ENCODE results near the gene LRRC8D. TPM values are rescaled to one million over a fixed set of nuclear protein-coding genes. Genes with fewer than 3 reads are reported as not detected.

Gene LRRC8D
- total RNA-seq, 2 donors from 2014 or later: 7.6 to 13.0 TPM

GRCh38 chr1:89878256-89878655, 57.4 kb downstream of the LRRC8D start:
- H3K36me3 ChIP-seq (replicated peaks in 1 of 2; ENCODE audit: insufficient read depth in 1 of 2, low read depth in 2 of 2): no peaks in the 10 kb centered on the region
- no peak for TF ChIP-seq POLR2A (IDR thresholded peaks at IDR 0.05)
- TF ChIP-seq CTCF (IDR thresholded peaks at IDR 0.05): no peak
- no peak overlapping the region for H3K4me3 ChIP-seq
- peaks cover 4% of the 10 kb centered on the region for H3K4me1 ChIP-seq
- 75 to 76% methylated on average over 1 of the region's 1 CpG for WGBS, 2 donors
- H3K27ac ChIP-seq: no peak overlapping the region
- no peaks in the 10 kb centered on the region for H3K9me3 ChIP-seq
- H3K27me3 ChIP-seq: no peaks in the 10 kb centered on the region
- DNase-seq: no peak
- ATAC-seq: no peak
- intact Hi-C loops (cut with DNase I): no loop called here

- Histone ChIP-seq H3K36me3 (replicated peaks in 1 of 2; ENCODE audit: insufficient read depth in 1 of 2, low read depth in 2 of 2) (no peaks in the 10 kb centered on the region), H3K9me3 (no peaks in the 10 kb centered on the region), H3K4me1 (no peaks in the 10 kb centered on the region), H3K27ac (no peak overlapping the region), H3K4me3 (no peak overlapping the region), H3K27me3 (no peaks in the 10 kb centered on the region)
- TF ChIP-seq POLR2A (IDR thresholded peaks at IDR 0.05): no peak
- no peak for TF ChIP-seq CTCF (IDR thresholded peaks at IDR 0.05)
- intact Hi-C loops (cut with DNase I): no loop called here
- DNase-seq (no peak), ATAC-seq (no peak)
- 84 to 94% methylated on average over 1 of the region's 1 CpG for WGBS, 2 donors
Observed at GRCh38 chr1:89880679-89881078, 59.8 kb downstream of the LRRC8D start.

- no peak for DNase-seq
- TF ChIP-seq POLR2A (IDR thresholded peaks at IDR 0.05) (no peak), CTCF (IDR thresholded peaks at IDR 0.05) (no peak)
- no peaks in the 10 kb centered on the region for H3K27me3 ChIP-seq
- no peaks in the 10 kb centered on the region for H3K36me3 ChIP-seq (replicated peaks in 1 of 2; ENCODE audit: insufficient read depth in 1 of 2, low read depth in 2 of 2)
- intact Hi-C loops (cut with DNase I): no loop called here
- no peaks in the 10 kb centered on the region for H3K4me1 ChIP-seq
- no peak overlapping the region for H3K27ac ChIP-seq
- 89 to 100% methylated on average over 1 of the region's 1 CpG for WGBS, 2 donors
- H3K4me3 ChIP-seq: no peak overlapping the region
- H3K9me3 ChIP-seq: no peaks in the 10 kb centered on the region
- no peak for ATAC-seq
Observed at GRCh38 chr1:89881415-89882058, 60.7 kb downstream of the LRRC8D start.

- no peaks in the 10 kb centered on the region for H3K36me3 ChIP-seq (replicated peaks in 1 of 2; ENCODE audit: insufficient read depth in 1 of 2, low read depth in 2 of 2)
- 93 to 96% methylated on average over 6 of the region's 6 CpGs for WGBS, 2 donors
- H3K9me3 ChIP-seq: no peaks in the 10 kb centered on the region
- H3K27ac ChIP-seq: no peak overlapping the region
- intact Hi-C loops (cut with DNase I): no loop called here
- no peaks in the 10 kb centered on the region for H3K4me1 ChIP-seq
- ATAC-seq (no peak), DNase-seq (no peak)
- H3K27me3 ChIP-seq: no peaks in the 10 kb centered on the region
- TF ChIP-seq POLR2A (IDR thresholded peaks at IDR 0.05): no peak
- no peak for TF ChIP-seq CTCF (IDR thresholded peaks at IDR 0.05)
- H3K4me3 ChIP-seq: no peak overlapping the region
Observed at GRCh38 chr1:89882348-89883029, 61.7 kb downstream of the LRRC8D start.

- ATAC-seq: no peak
Observed at GRCh38 chr1:89883030-89883379, 62.2 kb downstream of the LRRC8D start.

More at GRCh38 chr1:89883030-89883379, 62.2 kb downstream of the LRRC8D start:
- Histone ChIP-seq H3K4me1 (no peaks in the 10 kb centered on the region), H3K27me3 (no peaks in the 10 kb centered on the region), H3K4me3 (no peak overlapping the region), H3K9me3 (no peaks in the 10 kb centered on the region), H3K36me3 (replicated peaks in 1 of 2; ENCODE audit: insufficient read depth in 1 of 2, low read depth in 2 of 2) (no peaks in the 10 kb centered on the region), H3K27ac (no peak overlapping the region)
- no peak for DNase-seq
- WGBS, 2 donors: 99% methylated on average over 6 of the region's 6 CpGs
- intact Hi-C loops (cut with DNase I): no loop called here
- no peak for TF ChIP-seq CTCF (IDR thresholded peaks at IDR 0.05)
- TF ChIP-seq POLR2A (IDR thresholded peaks at IDR 0.05): no peak
